GM19468 (cell line): ENCODE results near the gene JSRP1.
"Not testable (repeated sequence)": the region's sequence is repeated elsewhere in the genome, so short reads cannot be mapped to it uniquely, and the experiment has no call there.

Source experiments
- ATAC-seq: cut with Tn5 transposase; IDR thresholded peaks from one replicate; pipeline ENCODE4 v1.9.1; 2021; ENCODE audit warnings: mild to moderate bottlenecking, moderate library complexity, moderate number of reproducible peaks; ENCODE audit not compliant: unreplicated experiment; ENCODE audit errors: extremely low read depth

Gene JSRP1

GRCh38 chr19:2282862-2283237 is 26.6 kb upstream of the JSRP1 start:
- no peak for ATAC-seq

DNA sequence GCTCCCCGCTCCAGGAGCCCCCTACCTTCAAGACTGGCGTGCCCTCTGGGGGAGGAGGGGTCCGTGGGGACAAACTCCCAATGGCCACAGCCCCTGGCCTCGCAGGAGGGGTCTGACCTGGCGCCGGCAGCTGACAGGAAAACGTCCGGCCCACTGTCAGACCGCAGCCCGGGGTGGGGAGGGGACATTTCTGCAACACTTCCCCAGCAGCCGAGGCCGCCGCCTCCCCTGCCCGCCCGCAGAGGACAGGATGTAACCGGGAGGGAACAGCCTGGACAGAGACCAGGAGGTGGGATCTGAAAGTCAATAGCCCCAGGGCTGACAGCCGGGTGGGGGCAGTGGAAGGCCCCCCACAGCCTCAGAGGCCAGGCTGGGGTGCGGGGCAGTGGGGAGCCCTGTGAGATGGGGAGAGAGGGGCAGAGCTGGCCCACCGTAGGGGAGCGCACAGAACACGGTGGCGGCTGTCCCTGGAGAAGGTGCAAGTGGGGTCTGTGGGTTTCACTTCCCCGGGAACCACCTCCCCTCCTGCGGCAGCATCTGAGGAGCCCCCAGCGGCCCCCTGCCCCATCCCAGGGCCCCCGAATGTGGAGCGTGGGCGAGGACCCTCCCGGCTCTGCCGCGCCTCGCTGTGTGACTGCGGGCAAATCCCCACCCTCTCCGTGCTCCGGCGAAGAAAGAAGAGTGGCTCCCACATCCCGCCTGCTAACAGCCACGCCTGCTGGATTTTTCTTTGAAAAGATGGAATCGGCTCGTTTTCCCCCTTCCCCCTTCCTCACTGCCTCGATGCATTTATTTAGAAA is 26.0 kb upstream of the JSRP1 start, which contains the start of gene PEAK3:
Gene PEAK3 (minus strand): TSS at position 114 of the 800 bp plus-strand sequence. CDS start 1,244 bp downstream, outside the sequence.
- no peak for ATAC-seq

- ATAC-seq = not testable (repeated sequence)
These were observed 25.2 kb upstream of the JSRP1 start for GRCh38 chr19:2281265-2282061.

GRCh38 chr19:2280633-2281264 is 24.5 kb upstream of the JSRP1 start:
- no peak for ATAC-seq

- no peak for ATAC-seq
These were observed 22.4 kb upstream of the JSRP1 start for GRCh38 chr19:2278459-2279158.

- ATAC-seq = no peak
These were observed 20.9 kb upstream of the JSRP1 start for GRCh38 chr19:2277138-2277537.

GRCh38 chr19:2276429-2276986 is 20.3 kb upstream of the JSRP1 start:
- no peak for ATAC-seq

DNA sequence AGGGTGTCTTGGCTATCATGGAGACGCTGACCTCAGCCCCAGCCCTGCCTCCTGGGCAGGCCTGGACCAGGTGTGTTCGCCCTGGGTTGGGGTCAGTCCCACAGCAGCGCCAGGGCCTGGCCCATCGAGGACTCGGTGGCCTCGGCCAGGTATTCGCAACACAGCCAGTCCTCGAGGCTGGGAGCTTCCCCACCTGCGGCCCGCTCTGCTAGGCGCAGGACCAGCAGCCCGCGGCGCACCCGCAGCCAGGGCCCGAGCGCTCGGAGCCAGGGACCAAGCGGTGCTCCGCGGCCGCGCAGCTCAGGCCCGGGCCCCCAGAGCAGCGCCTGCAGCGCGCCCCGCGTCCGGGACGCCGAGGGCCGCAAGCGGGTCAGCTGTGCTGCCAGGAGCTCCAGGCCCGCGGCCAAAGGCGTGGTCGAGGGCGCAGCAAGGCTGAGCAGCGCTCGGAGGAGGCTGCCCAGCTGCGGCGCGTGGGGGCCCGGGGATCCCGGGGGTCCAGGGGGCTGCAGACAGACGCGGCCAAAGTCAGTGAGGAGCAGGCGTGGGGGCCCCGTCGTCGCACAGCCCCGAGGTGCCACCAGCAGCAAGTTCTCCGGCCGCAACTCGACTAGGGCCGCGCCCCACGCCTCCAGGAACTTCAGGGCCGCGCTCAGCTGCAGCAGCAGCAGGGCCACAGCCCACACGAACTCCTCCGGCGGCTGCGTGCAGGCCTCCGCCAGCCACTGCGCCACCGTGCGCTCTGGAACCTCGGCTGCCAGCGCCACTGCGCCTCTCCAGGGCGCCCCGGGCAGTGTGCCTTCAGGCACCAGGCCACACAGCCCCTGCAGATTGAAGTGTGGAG is 19.6 kb upstream of the JSRP1 start:
- no peak for ATAC-seq

- no peak for ATAC-seq
These were observed 18.8 kb upstream of the JSRP1 start for GRCh38 chr19:2274931-2275535.

- ATAC-seq = no peak
These were observed 18.0 kb upstream of the JSRP1 start for GRCh38 chr19:2274185-2274711.

- no peak for ATAC-seq
These were observed 17.4 kb upstream of the JSRP1 start for GRCh38 chr19:2273356-2274184.

GRCh38 chr19:2271234-2272103 is 15.3 kb upstream of the JSRP1 start:
- no peak for ATAC-seq

GRCh38 chr19:2270423-2271233 is 14.4 kb upstream of the JSRP1 start:
- ATAC-seq = no peak

- ATAC-seq = no peak
These were observed 13.9 kb upstream of the JSRP1 start for GRCh38 chr19:2270157-2270422.

GRCh38 chr19:2269244-2270156 is 13.3 kb upstream of the JSRP1 start:
- peak; percentile 40 for ATAC-seq
